Muscle of arm (tissue), 12 donors: Measurements from ENCODE around the gene FRZB. TPM values are rescaled to one million over a fixed set of nuclear protein-coding genes. Genes with fewer than 3 reads are reported as not detected.

ENCODE experiments used
- DNase-seq: peaks from one replicate; pipeline ENCODE4 v3.0.0-alpha.2; 2013
- polyA plus RNA-seq, 12 donors: library from polyadenylated mRNA; unstranded; fragments of 120-200 nt; gene quantifications; one replicate each; pipeline ENCODE4 v1.2.1, GENCODE V29; 2013; ENCODE audit not compliant: insufficient read length in 12 of 12

The FRZB gene
- polyA plus RNA-seq, 12 donors = 4.2 to 49.4 (median 13.1) TPM; not detected in 1

DNA sequence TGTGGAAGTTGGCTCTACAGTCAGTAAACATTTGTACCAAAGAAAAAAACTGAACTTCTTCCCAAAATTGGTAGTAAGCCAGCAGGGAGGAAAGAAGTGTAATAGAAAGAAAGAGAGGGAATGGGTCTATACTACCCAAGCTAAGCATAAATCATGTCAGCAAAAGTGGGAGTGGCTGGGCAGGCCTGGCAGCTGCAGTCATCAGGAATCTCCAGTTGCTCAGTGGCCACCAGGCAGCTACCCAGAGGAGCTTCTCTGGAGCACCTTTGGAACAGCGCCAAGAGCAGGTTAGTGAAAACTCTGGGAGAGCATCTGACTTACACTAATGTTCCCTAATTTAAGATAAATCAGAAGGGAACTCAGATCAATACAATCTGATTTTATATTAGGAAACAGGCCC, 14.3 kb downstream of the FRZB start:
- DNase-seq = no peak

GRCh38 chr2:182845794-182846417, 20.5 kb downstream of the FRZB start:
- no peak for DNase-seq

- DNase-seq = no peak
Observed at GRCh38 chr2:182836451-182836850, 30.0 kb downstream of the FRZB start.

GRCh38 chr2:182834293-182834692, 32.1 kb downstream of the FRZB start:
- DNase-seq = no peak

GRCh38 chr2:182833084-182833854, 33.2 kb downstream of the FRZB start:
- no peak for DNase-seq

GRCh38 chr2:182831921-182832320, 34.5 kb downstream of the FRZB start:
- no peak for DNase-seq

DNA sequence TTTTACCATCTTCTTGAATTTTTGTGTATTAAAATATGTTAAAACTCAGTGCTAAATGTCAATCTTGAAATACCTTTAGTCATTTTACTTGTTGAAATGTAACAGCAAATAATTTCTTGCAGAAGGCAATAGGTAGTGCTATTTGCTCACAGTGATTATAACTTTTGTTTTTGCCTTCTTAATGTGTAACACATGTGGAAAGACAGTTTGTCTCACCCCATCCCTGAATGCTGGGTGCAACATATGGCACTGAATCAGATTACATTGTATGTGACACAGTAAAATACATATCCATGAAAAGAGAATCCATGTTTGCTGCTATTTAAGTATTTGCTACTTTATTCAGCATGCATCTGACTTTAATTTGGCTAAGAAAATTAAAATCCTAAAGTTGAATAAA, 35.3 kb downstream of the FRZB start:
- DNase-seq = no peak

GRCh38 chr2:182827182-182827879, 39.1 kb downstream of the FRZB start:
- no peak for DNase-seq

- no peak for DNase-seq
Observed at GRCh38 chr2:182826496-182826895, 39.9 kb downstream of the FRZB start.

DNA sequence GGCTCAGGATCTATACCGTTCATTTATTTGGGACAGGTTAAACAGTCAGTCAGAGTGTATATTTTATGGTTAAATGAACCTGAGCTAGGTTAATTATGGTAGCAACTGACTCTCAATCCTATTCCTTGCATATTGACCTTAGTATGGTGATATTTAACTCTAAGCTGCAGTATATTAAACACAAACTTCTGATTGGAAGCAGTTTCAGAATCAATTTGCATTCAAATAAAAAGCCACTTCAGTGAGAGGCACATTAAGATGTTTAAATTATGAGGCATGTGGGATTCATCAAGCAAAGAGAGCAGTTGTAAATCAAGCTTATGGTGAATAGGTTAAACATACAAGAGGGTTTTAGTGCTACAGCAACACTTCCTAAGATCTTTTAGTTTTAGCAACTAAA, 40.4 kb downstream of the FRZB start:
- no peak for DNase-seq

GRCh38 chr2:182824767-182825158, 41.7 kb downstream of the FRZB start:
- no peak for DNase-seq

DNA sequence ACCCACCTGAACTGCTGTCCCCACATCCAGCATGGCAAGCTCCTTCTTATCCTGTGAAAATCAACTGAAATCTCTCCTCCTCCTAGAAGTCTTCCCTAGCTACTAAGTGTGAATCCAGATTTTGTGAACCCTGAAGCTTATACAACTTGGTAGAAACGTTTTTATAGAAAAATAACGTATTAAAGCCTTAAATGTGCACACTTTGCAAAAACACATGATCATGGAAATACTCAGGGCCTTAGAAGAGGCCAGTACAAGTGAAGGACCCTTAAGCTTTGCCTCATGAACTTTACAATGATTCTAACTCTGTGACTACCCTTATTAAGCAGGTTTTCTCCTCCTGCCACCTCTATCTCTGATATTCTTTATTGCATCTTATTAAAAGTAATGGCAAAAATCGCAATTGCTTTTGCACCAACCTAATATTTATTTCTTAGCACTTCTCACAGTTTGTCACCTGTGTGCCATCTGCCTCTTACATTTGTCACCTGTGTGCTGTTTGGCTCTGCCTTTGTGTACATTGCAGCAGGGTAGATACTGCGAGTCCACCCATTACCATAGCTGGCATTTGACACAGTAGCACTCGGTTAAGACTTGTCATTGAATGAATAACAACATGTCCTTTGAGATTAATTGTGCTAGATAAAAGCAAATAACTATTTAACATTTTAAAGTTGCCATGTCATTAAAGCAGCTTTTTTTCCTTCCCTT, 42.2 kb downstream of the FRZB start:
- DNase-seq = no peak

- no peak for DNase-seq
Observed at GRCh38 chr2:182822733-182823132, 43.7 kb downstream of the FRZB start.

- no peak for DNase-seq
Observed at GRCh38 chr2:182821182-182821581, 45.3 kb downstream of the FRZB start.

- DNase-seq = no peak
Observed at GRCh38 chr2:182819412-182819811, 47.0 kb downstream of the FRZB start.

GRCh38 chr2:182818925-182819324, 47.5 kb downstream of the FRZB start:
- no peak for DNase-seq

- DNase-seq = no peak
Observed at GRCh38 chr2:182818501-182818900, 47.9 kb downstream of the FRZB start.

GRCh38 chr2:182817558-182817957, 48.9 kb downstream of the FRZB start:
- no peak for DNase-seq

DNA sequence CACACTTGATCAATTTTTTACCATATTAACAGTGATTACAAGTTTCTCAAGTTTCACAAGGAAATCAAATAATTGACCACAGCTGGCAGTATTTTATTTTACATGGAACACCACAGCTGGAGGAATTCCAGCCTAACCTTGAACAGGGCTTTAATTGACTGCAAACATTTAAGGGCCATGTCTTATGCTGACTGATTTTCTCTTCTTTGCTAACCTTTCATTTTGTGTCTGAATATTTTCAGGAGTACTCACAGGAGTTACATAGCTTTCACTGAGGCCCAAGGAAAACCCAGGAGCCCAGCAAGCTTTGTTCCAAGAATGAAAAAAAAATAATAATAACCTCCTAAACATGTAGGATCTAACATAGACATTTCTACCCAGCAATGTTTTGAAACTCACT, 49.6 kb downstream of the FRZB start:
- no peak for DNase-seq

DNA sequence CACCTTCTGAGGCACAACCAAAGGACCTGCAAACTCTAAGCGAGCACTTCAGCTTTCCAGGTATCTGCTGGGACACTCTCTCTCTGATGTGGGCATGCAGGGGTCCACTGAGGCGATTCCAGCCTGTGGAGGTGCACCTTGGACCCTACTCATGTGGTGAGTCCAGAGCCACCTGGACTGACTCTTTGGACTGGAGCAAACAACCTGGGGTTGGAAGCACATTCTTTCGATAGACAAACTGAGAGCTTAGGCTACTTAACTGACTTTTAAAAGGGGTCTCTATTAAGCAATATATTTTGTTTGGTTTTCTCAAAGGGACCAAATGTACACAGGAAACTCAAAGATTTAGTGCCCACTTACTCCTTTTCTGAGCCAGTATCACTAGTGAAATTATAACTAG, 51.6 kb downstream of the FRZB start:
- no peak for DNase-seq

GRCh38 chr2:182814380-182814779, 52.1 kb downstream of the FRZB start:
- DNase-seq = no peak

GRCh38 chr2:182810087-182810486, 56.4 kb downstream of the FRZB start:
- DNase-seq = no peak
